ENCODE data around the gene DNAAF5.
A peak's percentile ranks its signal among the peaks of the same experiment; 100 is the strongest.

The DNAAF5 gene

DNA sequence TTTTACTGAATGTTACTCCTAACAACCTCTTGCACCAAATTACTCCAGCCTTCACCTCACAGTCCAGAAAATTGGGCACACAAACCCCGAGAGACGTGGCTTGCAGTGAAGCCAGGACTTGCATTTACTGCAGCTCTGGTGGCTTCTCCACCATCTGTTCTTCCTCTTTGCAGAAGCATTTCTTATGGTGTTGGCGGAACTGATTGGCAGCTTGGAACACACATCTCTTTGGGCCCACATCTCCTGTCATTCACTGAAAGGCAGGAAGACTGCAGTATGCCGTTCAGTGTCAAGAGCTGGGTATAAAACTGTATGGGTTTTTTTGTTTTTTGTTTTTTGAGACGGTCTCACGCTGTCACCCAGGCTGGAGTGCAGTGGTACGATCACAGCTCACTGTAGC is 38.9 kb downstream of the DNAAF5 start:
- DNase-seq (ENCODE audit: low read depth in 3 of 3, low spot score in 1 of 3): no peak

DNA sequence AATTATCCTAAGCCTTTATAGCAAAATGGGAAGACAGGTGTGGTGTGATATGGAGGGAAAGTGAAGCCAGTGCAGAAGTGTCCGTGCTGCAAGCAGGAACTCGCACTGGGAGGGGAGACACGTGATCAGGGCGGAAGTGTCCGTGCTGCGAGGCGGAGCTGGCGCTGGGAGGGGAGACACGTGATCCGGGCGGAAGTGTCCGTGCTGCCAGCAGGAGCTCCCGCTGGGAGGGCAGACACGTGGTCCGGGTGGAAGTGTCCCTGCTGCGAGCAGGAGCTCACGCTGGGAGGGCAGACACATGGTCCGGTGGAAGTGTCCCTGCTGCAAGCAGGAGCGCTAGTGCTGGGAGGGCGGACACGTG is 41.1 kb downstream of the DNAAF5 start:
- no peak for DNase-seq (ENCODE audit: low read depth in 3 of 3, low spot score in 1 of 3)

DNA sequence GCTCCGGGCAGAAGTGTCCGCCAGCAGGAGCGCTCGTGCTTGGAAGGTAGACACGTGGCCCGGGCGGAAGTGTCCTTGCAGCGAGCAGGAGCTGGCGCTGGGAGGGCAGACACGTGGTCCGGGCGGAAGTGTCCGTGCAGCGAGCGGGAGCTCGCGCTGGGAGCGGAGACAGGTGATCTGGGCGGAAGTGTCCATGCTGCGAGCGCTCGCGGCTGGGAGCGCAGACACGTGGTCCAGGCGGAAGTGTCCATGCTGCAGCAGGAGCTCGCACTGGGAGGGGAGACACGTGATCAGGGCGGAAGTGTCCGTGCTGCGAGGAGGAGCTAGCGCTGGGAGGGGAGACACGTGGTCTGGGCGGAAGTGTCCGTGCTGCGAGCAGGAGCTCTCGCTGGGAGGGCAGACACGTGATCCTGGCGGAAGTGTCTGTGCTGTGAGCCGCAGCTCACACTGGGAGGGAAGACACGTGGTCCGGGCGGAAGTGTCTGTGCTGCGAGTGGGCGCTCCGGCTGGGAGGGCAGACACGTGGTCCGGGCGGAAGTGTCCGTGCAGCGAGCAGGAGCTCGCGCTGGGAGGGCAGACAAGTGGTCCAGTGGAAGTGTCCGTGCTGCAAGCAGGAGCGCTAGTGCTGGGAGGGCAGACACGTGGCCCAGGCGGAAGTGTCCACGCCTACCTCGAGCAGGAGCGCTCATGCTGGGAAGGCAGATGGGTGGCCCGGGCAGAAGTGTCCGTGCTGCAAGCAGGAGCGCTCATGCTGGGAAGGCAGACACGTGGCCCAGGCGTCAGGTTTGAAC is 41.6 kb downstream of the DNAAF5 start:
- DNase-seq (ENCODE audit: low read depth in 3 of 3, low spot score in 1 of 3): no peak

DNA sequence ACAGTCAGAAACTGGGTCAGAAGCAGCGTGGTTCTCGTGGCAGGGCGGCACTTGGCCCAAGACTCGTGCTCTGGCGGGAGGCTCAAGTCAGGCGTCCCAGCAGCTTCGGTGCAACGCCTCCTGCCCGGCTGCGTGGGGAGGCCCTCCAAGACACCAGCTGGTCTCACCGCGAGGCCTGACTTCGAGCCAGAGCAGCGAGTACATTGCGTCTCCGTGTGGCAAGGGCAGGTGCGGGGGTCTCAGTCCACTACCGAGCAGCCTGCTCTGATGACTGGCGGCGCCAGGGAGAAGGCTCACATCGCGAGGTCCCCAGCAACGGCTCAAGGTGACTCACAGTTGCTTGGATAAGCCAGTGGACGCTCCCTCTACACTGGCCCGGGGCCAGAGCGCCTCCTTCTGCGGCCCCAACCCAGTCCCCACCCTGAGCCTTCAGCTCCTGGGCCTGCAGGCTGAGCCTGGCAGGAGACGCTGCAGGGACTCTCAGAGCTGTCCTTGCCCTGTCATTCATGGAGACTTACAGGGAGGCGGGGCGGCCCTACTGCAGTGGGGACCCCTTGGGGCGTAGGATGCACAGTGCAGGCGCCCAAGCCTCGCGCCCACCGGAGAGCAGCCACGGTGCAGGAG is 42.5 kb downstream of the DNAAF5 start:
- no peak for DNase-seq (ENCODE audit: low read depth in 3 of 3, low spot score in 1 of 3)

DNA sequence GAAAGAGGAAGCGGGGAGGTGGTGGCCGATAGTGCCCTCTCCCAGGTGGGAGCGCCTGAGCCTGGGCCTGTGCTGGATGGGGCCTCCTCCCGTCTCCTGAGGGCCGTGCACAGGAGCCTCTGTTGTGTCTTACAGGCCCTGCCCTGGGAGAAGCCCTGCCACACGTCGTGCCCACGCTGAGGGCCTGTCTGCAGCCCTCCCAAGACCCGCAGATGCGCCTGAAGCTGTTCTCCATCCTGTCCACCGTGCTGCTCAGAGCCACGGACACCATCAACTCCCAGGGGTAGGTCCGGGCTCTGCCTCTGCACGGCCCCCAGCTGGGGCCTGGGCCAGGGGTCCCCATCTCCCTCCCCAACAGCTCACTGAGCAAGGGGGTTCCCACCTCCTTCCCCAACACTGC is 43.8 kb downstream of the DNAAF5 start:
- DNase-seq (ENCODE audit: low read depth in 3 of 3, low spot score in 1 of 3): no peak

DNA sequence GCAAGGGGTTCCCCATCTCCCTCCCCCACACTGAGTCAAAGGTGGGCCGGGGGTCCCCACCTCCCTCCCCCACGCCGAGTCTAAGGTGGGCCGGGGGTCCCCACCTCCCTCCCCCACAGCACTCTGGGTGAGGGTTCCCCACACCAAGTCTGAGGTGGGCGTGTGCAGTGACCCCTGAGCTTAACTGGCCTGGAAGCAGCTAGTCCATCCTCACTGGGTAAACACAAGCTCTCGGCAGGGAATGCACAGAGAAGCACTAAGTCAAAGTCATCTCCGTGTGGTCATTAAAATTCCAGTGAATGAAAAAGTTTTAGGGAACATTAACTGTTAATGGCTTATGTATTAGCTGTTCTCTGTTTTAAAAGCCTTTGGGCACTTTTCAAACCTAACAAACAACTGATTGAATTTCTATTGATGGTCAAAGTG is 44.3 kb downstream of the DNAAF5 start:
- no peak for DNase-seq (ENCODE audit: low read depth in 3 of 3, low spot score in 1 of 3)

DNA sequence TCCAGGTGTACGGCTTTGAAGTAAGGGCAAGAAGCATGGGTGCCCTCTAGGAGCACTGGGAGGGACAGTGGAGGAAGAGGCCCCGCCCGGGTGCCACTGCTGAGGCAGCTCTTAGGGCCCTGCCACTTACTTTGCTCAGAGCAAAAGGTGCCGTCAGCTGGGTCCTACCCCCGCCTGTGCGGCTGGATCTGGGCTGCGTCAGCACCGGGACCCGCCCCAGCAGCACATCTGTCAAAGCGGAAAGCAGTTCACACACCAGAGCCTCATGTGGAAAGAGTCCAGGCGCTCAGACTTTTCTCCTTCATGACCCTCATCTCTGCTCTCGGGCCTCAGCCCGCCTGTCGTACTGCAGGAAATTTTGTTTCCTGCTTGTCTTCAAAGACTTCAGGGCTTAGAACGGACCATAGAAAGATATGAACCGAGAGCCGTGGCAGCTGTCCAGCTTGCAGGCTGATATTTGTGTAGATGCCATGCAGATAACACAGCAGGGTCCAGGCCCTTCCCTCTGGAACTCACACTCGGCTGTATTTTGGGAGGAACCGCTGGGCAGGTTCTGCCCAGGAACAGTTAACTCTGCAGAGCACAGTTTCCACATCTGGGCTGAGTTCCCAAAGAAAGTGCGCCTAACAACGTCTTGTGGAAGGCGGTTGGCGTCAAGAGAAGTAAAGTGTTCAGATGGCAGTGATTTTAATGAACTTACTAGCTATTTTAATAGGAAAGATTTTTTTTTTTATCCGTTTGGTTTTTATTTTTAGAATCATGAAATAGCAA is 44.9 kb downstream of the DNAAF5 start:
- DNase-seq (ENCODE audit: low read depth in 3 of 3, low spot score in 1 of 3): no peak

DNA sequence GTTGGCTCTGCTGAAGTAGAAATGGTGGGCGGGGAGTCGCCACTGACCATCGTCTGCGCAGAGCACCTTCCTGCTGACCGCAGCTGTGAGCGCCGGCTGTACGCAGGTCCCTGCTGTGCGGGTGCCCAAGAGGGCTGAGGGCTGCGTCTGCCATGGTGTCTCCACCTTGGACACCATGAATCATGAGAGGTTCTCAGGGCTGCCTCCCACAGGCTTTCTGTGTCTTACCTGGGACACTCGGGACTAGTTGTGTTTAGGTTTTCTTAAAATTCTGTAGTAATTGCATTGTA is 45.5 kb downstream of the DNAAF5 start:
- DNase-seq (ENCODE audit: low read depth in 3 of 3, low spot score in 1 of 3): no peak

DNA sequence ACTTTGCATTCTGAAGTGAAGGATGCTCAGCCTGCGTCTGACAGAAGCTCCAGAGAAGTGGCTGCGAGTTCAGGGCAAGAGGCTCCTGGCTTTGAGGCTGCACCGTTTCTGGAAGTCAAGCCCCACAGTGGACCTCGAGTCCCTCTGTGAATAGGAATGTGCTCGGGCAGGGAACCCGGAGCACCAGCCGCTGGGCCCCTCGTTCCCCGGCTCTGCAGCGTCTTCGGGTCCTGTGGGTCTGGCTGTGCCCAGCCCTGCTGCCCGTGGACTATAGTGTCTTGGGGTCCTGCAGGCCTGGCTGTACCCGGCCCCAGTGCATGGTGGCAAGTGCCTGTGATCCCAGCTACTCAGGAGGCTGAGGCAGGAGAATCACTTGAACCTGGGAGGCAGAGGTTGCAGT is 45.9 kb downstream of the DNAAF5 start:
- no peak for DNase-seq (ENCODE audit: low read depth in 3 of 3, low spot score in 1 of 3)

DNA sequence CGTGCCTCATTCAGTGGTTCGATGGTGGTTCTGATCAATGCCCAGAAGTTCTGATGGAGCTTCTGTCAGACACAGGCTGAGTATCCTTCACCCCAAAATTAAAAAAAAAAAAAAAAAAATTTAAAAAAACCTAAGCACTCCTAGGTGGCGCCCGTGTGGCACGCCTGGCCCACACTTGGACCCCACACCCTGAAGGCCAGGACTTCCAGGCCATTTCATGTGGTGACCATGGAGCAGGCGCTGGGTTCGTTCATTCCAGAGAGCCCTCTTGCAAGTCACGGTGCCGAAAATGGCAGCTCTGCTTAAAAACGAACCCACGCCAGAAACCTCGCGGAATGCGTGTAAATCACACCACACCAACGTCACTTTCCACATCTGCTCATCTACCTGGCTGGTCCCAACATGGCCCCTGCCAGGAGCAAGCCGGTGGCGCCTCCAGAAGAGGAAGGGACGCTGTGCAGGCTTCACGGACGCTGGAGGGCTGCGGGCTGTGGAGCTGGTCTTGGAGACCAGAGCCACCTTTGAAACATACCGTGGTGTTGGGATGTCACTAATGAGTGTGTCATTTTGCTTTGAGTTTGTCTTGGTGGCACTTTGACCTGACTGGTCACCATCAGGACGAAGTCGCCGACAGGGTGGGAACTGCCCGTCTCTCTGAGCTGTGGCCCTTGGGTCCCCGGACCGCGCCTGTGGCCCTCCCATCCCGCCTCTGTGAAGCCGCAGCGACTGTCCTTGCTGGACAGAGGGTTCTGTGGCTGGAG is 46.5 kb downstream of the DNAAF5 start:
- no peak for DNase-seq (ENCODE audit: low read depth in 3 of 3, low spot score in 1 of 3)

DNA sequence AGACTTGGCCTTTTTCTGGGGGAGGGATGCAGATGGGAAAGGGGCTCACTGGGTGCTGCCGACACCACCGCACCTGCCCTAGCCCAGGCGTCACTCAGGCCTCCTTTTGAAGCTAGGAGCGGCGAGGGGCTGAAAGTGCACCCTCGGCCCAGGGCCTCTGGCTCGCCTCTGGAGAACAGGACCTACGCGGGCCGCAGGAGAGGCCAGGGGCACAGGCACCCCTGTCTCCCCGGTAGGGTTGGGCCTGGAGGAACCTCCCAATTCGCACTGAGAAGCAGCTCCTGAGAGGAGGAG is 47.1 kb downstream of the DNAAF5 start:
- DNase-seq (ENCODE audit: low read depth in 3 of 3, low spot score in 1 of 3): no peak

DNA sequence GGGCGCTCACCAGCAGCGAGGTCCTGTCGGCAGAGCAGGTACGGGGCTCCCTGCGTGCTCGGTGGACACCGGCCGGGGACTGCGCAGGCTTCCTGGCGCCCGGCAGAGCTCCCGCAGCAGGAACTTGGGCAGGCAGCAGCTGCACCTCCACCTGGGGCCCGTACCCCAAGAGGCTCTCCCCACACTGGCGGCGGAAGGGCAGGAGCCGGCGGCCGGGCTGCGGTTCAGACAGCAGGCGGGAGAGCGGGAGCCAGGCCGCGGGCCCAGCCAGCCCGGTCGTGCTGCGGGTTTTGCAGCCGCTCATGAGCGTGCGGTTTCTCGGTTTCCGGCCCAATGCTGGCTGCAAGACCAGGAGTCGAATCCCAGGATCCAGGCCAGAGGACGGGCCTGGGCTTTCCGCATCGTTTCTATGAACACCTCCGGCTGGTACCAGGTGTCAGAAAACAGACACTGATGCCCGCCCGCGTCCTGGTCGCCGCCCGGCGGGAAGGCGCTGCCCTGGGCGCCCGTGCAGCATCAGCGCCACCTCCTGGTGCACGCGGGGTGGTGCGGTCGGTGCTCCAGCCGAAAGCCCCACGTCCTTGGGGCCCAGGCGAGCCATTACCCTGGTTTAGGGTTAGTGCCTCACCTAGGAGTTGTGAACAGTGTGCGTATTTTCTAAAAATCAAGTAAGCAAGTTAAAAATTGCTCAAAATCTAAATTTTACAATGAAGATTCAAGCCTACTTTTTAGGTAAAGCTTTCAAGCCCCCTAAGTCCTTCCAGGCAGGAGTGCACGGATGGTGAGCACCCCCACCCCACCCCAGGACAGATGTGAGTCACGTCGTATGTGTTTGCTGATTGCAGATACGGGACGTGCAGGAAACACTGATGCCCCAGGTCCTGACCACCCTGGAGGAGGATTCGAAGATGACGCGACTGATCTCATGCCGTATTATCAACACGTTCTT is 47.9 kb downstream of the DNAAF5 start:
- DNase-seq (ENCODE audit: low read depth in 3 of 3, low spot score in 1 of 3): peak; percentile 13 to 65 (median 46)

DNA sequence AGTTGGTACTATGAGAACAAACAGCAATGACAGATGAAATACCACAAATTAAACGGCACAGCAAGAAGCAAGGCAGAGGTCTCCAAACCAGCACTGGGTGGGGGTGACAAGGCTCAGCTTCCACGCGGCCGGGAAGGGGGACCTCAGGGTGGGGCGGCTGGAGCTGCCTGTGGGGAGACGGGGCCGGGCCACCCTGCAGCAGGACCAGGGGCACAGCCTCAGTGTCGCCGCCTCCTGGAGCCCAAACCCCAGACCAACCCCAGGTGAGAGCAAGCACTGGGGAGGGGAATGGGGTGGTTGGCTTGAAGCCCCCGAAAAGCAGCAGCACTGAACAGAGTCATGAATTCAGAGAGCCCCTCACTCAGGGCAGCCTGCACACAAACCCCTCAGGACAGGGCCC is 49.9 kb downstream of the DNAAF5 start:
- no peak for DNase-seq (ENCODE audit: low read depth in 3 of 3, low spot score in 1 of 3)

DNA sequence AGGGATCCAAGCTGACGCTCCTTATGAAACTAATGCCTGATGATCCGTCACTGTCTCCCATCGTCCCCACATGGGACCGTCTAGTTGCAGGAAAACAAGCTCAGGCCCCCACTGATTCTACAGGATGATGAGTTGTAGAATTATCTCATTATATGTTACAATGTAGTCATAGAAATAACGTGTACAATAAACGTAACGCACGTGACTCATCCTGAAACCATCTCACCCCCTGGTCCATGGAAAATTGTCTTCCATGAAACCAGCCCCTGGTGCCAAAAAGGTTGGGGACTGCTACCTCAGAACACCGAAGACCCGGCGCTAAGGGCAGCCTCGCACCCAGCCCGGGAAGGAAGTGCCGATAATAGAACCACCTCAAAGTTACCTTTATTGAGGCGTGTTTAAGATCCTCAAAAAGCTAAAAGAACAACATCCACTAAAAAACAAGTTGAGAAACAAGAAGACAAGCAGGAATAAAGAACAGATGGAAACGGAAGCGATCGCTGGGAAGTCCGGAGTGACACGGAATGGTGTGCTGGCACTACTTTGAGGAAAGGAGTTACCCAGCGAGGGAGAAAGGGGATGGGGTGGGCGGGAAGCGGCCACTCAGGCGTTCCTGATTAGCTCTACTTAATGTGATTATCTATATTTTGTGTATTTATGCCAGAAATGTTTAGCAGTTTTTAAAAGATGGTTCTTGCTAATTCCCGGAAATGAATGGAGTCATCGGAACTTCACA is 50.7 kb downstream of the DNAAF5 start:
- DNase-seq (ENCODE audit: low read depth in 3 of 3, low spot score in 1 of 3): no peak

DNA sequence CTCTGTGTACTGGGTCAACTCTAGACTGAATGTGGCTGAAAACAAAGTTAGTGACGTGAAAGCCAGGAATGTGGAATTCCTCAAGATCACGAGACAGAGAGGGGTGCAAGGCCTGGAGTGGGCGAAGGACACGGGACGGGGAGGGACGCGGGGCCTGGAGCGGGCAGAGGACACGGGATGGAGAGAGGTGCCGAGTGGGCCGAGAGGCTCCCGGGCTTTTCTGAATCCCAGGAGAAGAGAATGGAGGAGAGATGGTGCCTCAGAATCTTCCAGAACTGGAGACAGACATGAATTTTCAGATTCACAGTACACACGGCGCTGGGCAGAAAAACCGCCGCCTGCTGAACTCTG is 51.2 kb downstream of the DNAAF5 start:
- no peak for DNase-seq (ENCODE audit: low read depth in 3 of 3, low spot score in 1 of 3)

DNA sequence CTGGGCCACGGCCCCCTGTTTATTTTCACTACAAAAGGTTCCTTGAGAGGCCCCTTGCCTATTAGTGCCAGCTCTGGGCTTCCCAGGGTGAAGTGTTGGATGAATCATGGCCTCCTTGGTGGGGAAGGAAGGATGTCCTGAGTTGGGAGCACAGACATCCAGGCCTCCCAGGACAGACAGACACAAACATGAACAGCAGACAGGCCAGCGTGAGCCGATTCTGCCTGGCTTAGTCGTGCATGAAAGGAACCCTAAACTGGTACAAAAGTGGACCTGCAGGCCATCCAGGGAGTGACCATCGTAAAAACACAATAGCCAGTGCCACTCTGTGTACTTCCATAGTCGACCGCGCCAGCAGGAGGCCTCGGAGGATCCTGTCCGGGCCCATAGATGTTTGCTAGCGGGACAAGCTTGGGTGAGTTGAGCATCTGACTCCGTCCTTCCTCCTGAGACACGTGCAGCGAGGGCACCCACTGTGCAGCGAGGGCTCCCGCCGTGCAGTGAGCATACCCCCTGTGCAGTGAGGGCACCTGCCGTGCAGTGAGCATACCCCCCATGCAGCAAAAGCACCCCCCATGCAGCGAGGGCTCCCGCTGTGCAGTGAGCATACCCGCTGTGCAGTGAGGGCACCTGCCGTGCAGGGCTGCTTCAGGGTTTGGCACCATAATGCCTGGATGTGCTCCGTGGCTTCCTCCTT is 51.9 kb downstream of the DNAAF5 start:
- DNase-seq (ENCODE audit: low read depth in 3 of 3, low spot score in 1 of 3): no peak

DNA sequence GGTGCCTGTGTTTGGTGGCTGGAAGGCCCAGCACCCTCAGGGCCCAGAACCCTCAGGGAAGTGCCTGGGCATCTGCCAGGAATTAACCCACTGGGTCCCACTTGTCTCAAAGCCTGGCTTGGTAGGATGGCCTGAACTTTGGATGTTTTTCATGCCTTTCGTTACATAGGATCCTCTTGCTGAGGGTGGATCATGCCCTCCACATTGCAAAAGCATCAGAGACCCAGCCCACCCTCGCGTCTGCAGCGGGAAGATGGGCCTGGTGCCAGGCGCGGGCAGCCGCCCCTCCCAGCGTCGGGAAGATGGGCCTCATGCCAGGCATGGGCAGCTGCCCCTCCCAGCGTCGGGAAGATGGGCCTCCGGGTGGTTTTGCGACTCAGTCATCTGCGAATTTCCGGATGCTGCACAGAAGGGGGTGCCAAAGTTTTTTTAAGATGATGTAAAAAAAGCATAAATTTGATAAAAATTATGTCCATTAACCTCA is 52.5 kb downstream of the DNAAF5 start:
- no peak for DNase-seq (ENCODE audit: low read depth in 3 of 3, low spot score in 1 of 3)

DNA sequence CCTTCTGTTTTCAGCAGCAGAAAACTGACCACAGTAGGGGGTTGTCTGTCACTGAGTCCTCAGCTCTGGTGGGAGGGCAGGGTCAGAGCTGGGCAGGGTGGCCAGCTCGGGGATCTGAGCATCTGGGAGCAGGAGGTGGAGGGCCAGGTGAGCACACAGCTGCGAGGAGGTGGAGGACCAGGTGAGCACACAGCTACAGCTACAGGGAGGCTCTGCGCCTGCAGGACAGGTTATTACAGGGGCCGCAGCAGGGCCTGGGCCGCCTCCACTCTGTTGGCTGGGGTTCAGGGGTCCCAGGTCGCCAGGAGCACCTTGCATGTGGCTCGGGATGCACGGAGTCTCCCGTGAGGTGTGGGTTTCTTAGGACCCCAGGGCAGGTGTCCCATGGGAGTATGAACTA is 53.0 kb downstream of the DNAAF5 start:
- no peak for DNase-seq (ENCODE audit: low read depth in 3 of 3, low spot score in 1 of 3)

DNA sequence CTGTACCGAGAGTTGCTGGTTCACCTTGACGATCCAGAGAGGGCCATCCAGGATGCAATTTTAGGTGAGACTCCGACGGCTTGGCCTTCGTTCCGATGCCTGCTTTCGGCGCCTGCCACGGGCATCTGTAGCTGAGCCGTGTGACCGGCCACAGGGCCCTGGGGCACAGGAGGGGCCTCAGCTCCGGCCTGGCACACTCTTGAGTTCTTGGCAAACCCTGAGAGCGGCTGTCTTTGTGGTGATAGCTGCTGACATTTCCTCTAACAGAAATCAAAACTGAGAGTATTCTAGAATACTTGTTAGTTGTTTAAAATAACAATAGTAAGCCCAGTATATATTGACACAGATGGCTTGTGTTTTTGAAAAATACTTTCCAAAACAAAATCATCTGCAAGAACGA is 53.6 kb downstream of the DNAAF5 start:
- no peak for DNase-seq (ENCODE audit: low read depth in 3 of 3, low spot score in 1 of 3)

DNA sequence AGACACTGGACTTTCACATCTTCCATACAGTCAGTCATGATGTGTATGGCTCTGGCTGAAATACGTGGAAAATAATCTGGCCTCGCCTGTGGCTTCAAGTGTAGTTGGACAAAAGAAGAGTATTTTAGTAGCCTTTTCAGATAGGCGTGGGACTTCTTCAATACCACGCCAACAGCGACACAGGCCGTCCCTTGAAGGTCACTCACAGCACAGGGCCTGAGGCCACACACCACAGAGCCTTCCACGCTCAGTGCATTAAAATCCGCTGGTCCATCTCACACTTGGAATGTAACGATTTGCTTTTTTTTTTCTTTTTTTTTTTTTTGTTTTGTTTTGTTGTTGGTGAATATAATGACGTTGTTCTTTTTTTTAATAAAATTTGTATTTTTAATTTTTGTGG is 54.0 kb downstream of the DNAAF5 start:
- DNase-seq (ENCODE audit: low read depth in 3 of 3, low spot score in 1 of 3): no peak

Measured in stimulated activated CD4-positive, alpha-beta T cell treated with anti-CD3 and anti-CD28 coated beads, TNF-alpha, amount 100 ng/mL, for 1 hour (primary cell).